ENCODE results near the gene KRTAP2-3. TPM values are rescaled to one million over a fixed set of nuclear protein-coding genes. Genes with fewer than 3 reads are reported as not detected.

KRTAP2-3 gene
- total RNA-seq, 1 experiment from 2014 or later, result not detected

DNA sequence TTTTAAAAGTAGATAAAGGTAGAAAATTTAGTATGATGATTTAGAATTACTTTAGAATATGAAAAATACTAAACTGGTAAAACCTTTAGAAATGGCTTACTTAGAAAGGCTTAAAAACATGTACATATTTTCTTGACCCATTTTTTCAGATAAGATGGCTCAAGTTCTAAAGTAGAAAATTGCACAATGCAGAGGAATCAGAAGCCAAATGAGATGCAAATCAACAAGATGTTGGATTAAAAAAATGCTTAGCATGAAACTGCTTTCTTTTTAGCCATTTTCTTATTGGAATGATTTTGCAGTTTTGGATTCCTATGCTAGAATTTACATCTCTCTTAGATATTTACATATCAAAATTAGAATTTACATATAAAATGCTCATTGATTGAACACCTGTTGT lies 49.5 kb downstream of the KRTAP2-3 start:
- POLR2A ChIA-PET, result no interaction called here
- Mint-ChIP-seq H3K9me3 (ENCODE audit: unreplicated experiment) (no peaks in the 10 kb centered on the region), H3K36me3 (ENCODE audit: insufficient read depth, unreplicated experiment) (no peaks in the 10 kb centered on the region), H3K4me3 (ENCODE audit: unreplicated experiment) (no peak overlapping the region), H3K27me3 (ENCODE audit: insufficient read depth, unreplicated experiment) (no peaks in the 10 kb centered on the region), H3K4me1 (ENCODE audit: insufficient read depth, unreplicated experiment) (no peaks in the 10 kb centered on the region), H3K27ac (ENCODE audit: low read depth, unreplicated experiment) (no peak overlapping the region)
- TF ChIP-seq, protein P1, sequence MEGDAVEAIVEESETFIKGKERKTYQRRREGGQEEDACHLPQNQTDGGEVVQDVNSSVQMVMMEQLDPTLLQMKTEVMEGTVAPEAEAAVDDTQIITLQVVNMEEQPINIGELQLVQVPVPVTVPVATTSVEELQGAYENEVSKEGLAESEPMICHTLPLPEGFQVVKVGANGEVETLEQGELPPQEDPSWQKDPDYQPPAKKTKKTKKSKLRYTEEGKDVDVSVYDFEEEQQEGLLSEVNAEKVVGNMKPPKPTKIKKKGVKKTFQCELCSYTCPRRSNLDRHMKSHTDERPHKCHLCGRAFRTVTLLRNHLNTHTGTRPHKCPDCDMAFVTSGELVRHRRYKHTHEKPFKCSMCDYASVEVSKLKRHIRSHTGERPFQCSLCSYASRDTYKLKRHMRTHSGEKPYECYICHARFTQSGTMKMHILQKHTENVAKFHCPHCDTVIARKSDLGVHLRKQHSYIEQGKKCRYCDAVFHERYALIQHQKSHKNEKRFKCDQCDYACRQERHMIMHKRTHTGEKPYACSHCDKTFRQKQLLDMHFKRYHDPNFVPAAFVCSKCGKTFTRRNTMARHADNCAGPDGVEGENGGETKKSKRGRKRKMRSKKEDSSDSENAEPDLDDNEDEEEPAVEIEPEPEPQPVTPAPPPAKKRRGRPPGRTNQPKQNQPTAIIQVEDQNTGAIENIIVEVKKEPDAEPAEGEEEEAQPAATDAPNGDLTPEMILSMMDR (IDR thresholded peaks at IDR 0.05; ENCODE audit: unreplicated experiment), result no peak
- BruUV-seq (replicated peaks), result no TSS peak
- CTCF ChIA-PET, result interaction anchor here (0.6 kb wide), 1 partner anchor 49 kb away, joined by 3 read pairs; no protein-coding TSS in a partner anchor
- intact Hi-C loops (cut with micrococcal nuclease), result no loop called here
- DNase-seq (ENCODE audit: unreplicated experiment), result no peak

DNA sequence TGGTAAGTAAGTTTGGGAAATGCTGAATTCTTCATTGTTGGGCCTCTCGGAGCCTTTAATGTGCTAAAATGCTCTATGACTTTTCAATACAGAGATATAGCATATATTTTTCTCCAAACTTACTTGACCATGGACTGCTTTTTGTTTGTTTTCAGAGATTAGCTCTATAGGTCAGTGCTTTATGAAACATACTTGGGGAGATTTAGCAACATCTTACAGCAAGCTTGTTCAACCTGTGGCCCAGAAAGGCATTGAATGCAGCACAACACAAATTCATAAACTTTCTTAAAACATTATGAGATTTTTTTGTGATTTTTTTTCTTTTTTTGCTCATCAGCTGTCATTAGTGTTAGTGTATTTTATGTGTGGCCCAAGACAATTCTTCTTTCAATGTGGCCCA lies 50.0 kb downstream of the KRTAP2-3 start:
- POLR2A ChIA-PET, result no interaction called here
- intact Hi-C loops (cut with micrococcal nuclease), result no loop called here
- no peaks in the 10 kb centered on the region for H3K4me1 Mint-ChIP-seq (ENCODE audit: insufficient read depth, unreplicated experiment)
- TF ChIP-seq, protein P1 (IDR thresholded peaks at IDR 0.05; ENCODE audit: unreplicated experiment), result no peak
- H3K9me3 Mint-ChIP-seq (ENCODE audit: unreplicated experiment), result no peaks in the 10 kb centered on the region
- no peak overlapping the region for H3K4me3 Mint-ChIP-seq (ENCODE audit: unreplicated experiment)
- DNase-seq (ENCODE audit: unreplicated experiment), result no peak
- no peaks in the 10 kb centered on the region for H3K36me3 Mint-ChIP-seq (ENCODE audit: insufficient read depth, unreplicated experiment)
- CTCF ChIA-PET, result interaction anchor here (0.6 kb wide), 1 partner anchor 49 kb away, joined by 3 read pairs; no protein-coding TSS in a partner anchor
- no TSS peak for BruUV-seq (replicated peaks)
- no peak overlapping the region for H3K27ac Mint-ChIP-seq (ENCODE audit: low read depth, unreplicated experiment)
- H3K27me3 Mint-ChIP-seq (ENCODE audit: insufficient read depth, unreplicated experiment), result no peaks in the 10 kb centered on the region

DNA sequence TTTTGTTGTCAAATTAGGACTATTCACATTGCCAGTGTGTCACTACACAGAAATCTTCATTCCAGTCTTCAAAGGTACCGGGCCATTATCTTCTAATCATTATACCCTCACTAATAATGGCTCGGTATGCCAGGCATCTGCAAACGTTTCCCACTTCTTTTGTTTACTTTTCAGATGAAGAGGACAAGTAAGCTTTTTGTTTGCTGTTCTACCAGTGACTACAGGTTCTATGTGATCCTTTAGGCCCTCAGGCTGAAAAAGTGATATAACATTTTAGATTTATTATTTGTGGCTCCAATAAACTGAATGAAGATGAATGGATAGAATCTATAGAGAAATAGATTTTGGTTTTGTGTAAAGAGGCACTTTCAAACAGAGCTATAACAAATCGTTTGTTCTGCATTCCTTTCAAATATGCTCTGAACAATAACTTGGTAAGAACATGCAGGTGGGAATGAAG lies 50.6 kb downstream of the KRTAP2-3 start:
- Mint-ChIP-seq H3K9me3 (ENCODE audit: unreplicated experiment) (no peaks in the 10 kb centered on the region), H3K36me3 (ENCODE audit: insufficient read depth, unreplicated experiment) (no peaks in the 10 kb centered on the region), H3K4me3 (ENCODE audit: unreplicated experiment) (no peak overlapping the region), H3K27me3 (ENCODE audit: insufficient read depth, unreplicated experiment) (no peaks in the 10 kb centered on the region), H3K27ac (ENCODE audit: low read depth, unreplicated experiment) (no peak overlapping the region), H3K4me1 (ENCODE audit: insufficient read depth, unreplicated experiment) (no peaks in the 10 kb centered on the region)
- BruUV-seq (replicated peaks), result no TSS peak
- no peak for DNase-seq (ENCODE audit: unreplicated experiment)
- POLR2A ChIA-PET, result no interaction called here
- TF ChIP-seq, protein P1 (IDR thresholded peaks at IDR 0.05; ENCODE audit: unreplicated experiment), result no peak
- intact Hi-C loops (cut with micrococcal nuclease), result no loop called here
- CTCF ChIA-PET, result no interaction called here

Other genes starting within 250 kb of the KRTAP2-3 start
- 95.5 and 116 TPM in 2 replicates for gene KRT10, start 237.5 kb downstream of the KRTAP2-3 start, total RNA-seq (2022)
- not detected in 2 replicates for gene KRT12, start 192.9 kb downstream of the KRTAP2-3 start, total RNA-seq (2022)
- gene KRT20, start 174.9 kb downstream of the KRTAP2-3 start, total RNA-seq (2022), result not detected in 2 replicates
- gene KRT23, start 122.5 kb downstream of the KRTAP2-3 start, total RNA-seq (2022), result not detected in 2 replicates
- gene KRT39, start 93.2 kb downstream of the KRTAP2-3 start, total RNA-seq (2022), result not detected in 2 replicates
- not detected in 2 replicates for gene KRT40, start 75.8 kb downstream of the KRTAP2-3 start, total RNA-seq (2022)
- not detected in 2 replicates for gene KRTAP3-3, start 66.0 kb downstream of the KRTAP2-3 start, total RNA-seq (2022)
- gene KRTAP3-2, start 60.2 kb downstream of the KRTAP2-3 start, total RNA-seq (2022), result not detected in 2 replicates
- gene KRTAP3-1, start 51.0 kb downstream of the KRTAP2-3 start, total RNA-seq (2022), result not detected in 2 replicates
- not detected in 2 replicates for gene KRTAP1-5, start 32.9 kb downstream of the KRTAP2-3 start, total RNA-seq (2022)
- not detected in 2 replicates for gene KRTAP1-4, start 29.9 kb downstream of the KRTAP2-3 start, total RNA-seq (2022)
- gene KRTAP1-3, start 25.2 kb downstream of the KRTAP2-3 start, total RNA-seq (2022), result not detected in 2 replicates
- not detected in 2 replicates for gene KRTAP1-1, start 18.7 kb downstream of the KRTAP2-3 start, total RNA-seq (2022)
- gene KRTAP2-1, start 12.8 kb downstream of the KRTAP2-3 start, total RNA-seq (2022), result not detected in 2 replicates
- not detected in 2 replicates for gene KRTAP2-2, start 4.9 kb downstream of the KRTAP2-3 start, total RNA-seq (2022)
- gene KRTAP2-4, start 5.8 kb upstream of the KRTAP2-3 start, total RNA-seq (2022), result not detected in 2 replicates
- gene KRTAP4-7, start 24.0 kb upstream of the KRTAP2-3 start, total RNA-seq (2022), result not detected in 2 replicates
- not detected in 2 replicates for gene KRTAP4-8, start 38.0 kb upstream of the KRTAP2-3 start, total RNA-seq (2022)
- not detected in 2 replicates for gene KRTAP4-16, start 42.1 kb upstream of the KRTAP2-3 start, total RNA-seq (2022)
- gene KRTAP4-9, start 45.3 kb upstream of the KRTAP2-3 start, total RNA-seq (2022), result not detected in 2 replicates
- gene KRTAP4-11, start 58.3 kb upstream of the KRTAP2-3 start, total RNA-seq (2022), result not detected in 2 replicates
- gene KRTAP4-12, start 64.1 kb upstream of the KRTAP2-3 start, total RNA-seq (2022), result not detected in 2 replicates
- not detected in 2 replicates for gene KRTAP4-6, start 80.4 kb upstream of the KRTAP2-3 start, total RNA-seq (2022)
- not detected in 2 replicates for gene KRTAP4-5, start 89.7 kb upstream of the KRTAP2-3 start, total RNA-seq (2022)
- gene KRTAP4-4, start 100.6 kb upstream of the KRTAP2-3 start, total RNA-seq (2022), result not detected in 2 replicates
- gene KRTAP4-3, start 108.1 kb upstream of the KRTAP2-3 start, total RNA-seq (2022), result not detected in 2 replicates
- gene KRTAP4-2, start 118.1 kb upstream of the KRTAP2-3 start, total RNA-seq (2022), result not detected in 2 replicates
- gene KRTAP4-1, start 124.8 kb upstream of the KRTAP2-3 start, total RNA-seq (2022), result not detected in 2 replicates
- not detected in 2 replicates for gene KRTAP9-1, start 129.8 kb upstream of the KRTAP2-3 start, total RNA-seq (2022)
- not detected in 2 replicates for gene KRTAP9-2, start 166.5 kb upstream of the KRTAP2-3 start, total RNA-seq (2022)
- gene KRTAP9-3, start 172.3 kb upstream of the KRTAP2-3 start, total RNA-seq (2022), result not detected in 2 replicates
- not detected in 2 replicates for gene KRTAP9-8, start 177.9 kb upstream of the KRTAP2-3 start, total RNA-seq (2022)
- not detected in 2 replicates for gene KRTAP9-4, start 189.6 kb upstream of the KRTAP2-3 start, total RNA-seq (2022)
- gene KRTAP9-9, start 195.3 kb upstream of the KRTAP2-3 start, total RNA-seq (2022), result not detected in 2 replicates
- gene KRTAP9-6, start 205.3 kb upstream of the KRTAP2-3 start, total RNA-seq (2022), result not detected in 2 replicates
- gene KRTAP9-7, start 215.6 kb upstream of the KRTAP2-3 start, total RNA-seq (2022), result not detected in 2 replicates
- not detected in 2 replicates for gene KRTAP29-1, start 242.7 kb upstream of the KRTAP2-3 start, total RNA-seq (2022)
- not detected in 2 replicates for gene KRTAP16-1, start 249.2 kb upstream of the KRTAP2-3 start, total RNA-seq (2022)